ENCODE results near the gene OCA2.

DNA sequence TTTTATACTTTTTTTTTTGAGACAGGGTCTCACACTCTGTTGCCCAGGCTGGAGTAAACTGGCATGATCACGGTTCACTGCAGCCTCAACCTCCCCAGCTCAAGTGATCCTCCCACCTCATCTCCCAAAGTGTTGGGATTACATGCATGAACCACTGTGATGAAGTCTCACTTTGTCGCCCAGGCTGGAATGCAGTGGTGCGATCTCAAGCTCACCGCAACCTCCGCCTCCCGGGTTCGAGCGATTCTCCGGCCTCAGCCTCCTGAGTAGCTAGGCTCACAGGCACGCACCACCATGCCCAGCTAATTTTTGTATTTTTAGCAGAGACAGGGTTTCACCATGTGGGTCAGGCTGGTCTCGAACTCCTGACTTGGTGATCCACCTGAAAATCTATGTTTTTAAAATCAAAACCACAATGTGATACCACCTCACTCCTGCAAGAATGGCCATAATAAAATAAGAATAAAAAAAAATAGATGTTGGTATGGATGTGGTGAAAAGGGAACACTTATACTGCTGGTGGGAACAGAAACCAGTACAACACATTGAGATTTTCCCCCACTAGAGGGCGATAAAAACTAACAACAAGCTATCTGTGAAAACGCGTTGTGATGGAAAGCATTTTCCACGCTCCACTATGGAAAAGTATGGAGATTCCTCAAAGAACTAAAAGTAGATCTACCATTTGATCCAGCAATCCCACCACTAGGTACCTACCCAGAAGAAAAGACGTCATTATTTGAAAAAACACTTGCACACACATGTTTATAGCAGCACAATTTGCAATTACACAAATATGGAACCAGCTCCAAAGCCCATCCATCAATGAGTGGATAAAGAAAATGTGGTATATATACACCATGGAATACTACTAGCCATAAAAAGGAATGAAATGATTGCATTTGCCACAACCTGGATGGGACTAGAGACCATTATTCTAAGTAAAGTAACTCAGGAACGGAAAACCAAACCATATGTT, 26.8 kb upstream of the OCA2 start:
- no peak for TF ChIP-seq POLR2A (IDR thresholded peaks at IDR 0.05)
- TF ChIP-seq, protein P1, sequence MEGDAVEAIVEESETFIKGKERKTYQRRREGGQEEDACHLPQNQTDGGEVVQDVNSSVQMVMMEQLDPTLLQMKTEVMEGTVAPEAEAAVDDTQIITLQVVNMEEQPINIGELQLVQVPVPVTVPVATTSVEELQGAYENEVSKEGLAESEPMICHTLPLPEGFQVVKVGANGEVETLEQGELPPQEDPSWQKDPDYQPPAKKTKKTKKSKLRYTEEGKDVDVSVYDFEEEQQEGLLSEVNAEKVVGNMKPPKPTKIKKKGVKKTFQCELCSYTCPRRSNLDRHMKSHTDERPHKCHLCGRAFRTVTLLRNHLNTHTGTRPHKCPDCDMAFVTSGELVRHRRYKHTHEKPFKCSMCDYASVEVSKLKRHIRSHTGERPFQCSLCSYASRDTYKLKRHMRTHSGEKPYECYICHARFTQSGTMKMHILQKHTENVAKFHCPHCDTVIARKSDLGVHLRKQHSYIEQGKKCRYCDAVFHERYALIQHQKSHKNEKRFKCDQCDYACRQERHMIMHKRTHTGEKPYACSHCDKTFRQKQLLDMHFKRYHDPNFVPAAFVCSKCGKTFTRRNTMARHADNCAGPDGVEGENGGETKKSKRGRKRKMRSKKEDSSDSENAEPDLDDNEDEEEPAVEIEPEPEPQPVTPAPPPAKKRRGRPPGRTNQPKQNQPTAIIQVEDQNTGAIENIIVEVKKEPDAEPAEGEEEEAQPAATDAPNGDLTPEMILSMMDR (IDR thresholded peaks at IDR 0.05), result peak; percentile 22 to 69 (median 54)
